Measurements from ENCODE around the gene NFE2L2.

The NFE2L2 gene

GRCh38 chr2:177239932-177240630, 24.4 kb downstream of the NFE2L2 start:
- H3K4me1 ChIP-seq = peaks cover 4% of the 10 kb centered on the region
- H3K27me3 ChIP-seq = no peaks in the 10 kb centered on the region
- no peaks in the 10 kb centered on the region for H3K9me3 ChIP-seq
- H3K4me3 ChIP-seq (ENCODE audit: low read depth, low read length) = no peak overlapping the region
- no peaks in the 10 kb centered on the region for H3K36me3 ChIP-seq
- no peak for DNase-seq
- TF ChIP-seq CTCF (IDR thresholded peaks at IDR 0.05; ENCODE audit: low read depth, low read length) = no peak

DNA sequence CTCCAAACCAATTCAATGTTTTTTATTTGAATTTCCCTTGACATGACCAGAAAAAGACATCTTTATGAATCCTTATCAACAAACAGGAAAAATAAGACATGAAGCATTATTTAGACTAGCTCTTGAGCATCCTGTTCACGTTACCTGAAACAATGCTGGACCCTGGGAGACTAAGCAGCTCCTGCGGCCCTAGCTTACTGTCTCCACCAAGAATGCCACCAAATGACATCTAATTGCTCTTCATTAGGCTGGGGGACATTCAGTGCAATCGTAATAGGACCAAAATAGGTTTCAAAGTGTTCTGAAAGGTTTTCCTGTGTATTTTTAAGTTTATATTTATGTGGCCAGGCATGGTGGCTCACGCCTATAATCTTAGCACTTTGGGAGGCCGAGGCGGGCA, 25.5 kb downstream of the NFE2L2 start:
- no peak for TF ChIP-seq CTCF (IDR thresholded peaks at IDR 0.05; ENCODE audit: low read depth, low read length)
- Histone ChIP-seq H3K4me1 (peaks cover 4% of the 10 kb centered on the region), H3K36me3 (no peaks in the 10 kb centered on the region)

GRCh38 chr2:177237932-177238331, 26.6 kb downstream of the NFE2L2 start:
- no peaks in the 10 kb centered on the region for H3K36me3 ChIP-seq
- H3K9me3 ChIP-seq = no peaks in the 10 kb centered on the region
- TF ChIP-seq CTCF (IDR thresholded peaks at IDR 0.05; ENCODE audit: low read depth, low read length) = no peak
- H3K4me3 ChIP-seq (ENCODE audit: low read depth, low read length) = no peak overlapping the region
- DNase-seq = no peak
- no peaks in the 10 kb centered on the region for H3K27me3 ChIP-seq
- peaks cover 4% of the 10 kb centered on the region for H3K4me1 ChIP-seq

More for the DNA sequence above, 25.5 kb downstream of the NFE2L2 start:
- Histone ChIP-seq H3K4me3 (ENCODE audit: low read depth, low read length) (no peak overlapping the region), H3K9me3 (no peaks in the 10 kb centered on the region), H3K27me3 (no peaks in the 10 kb centered on the region)
- DNase-seq = no peak

- H3K4me3 ChIP-seq (ENCODE audit: low read depth, low read length) = no peak overlapping the region
- no peaks in the 10 kb centered on the region for H3K4me1 ChIP-seq
- DNase-seq = no peak
- no peaks in the 10 kb centered on the region for H3K27me3 ChIP-seq
- no peaks in the 10 kb centered on the region for H3K9me3 ChIP-seq
- H3K36me3 ChIP-seq = peaks cover 14% of the 10 kb centered on the region
- no peak for TF ChIP-seq CTCF (IDR thresholded peaks at IDR 0.05; ENCODE audit: low read depth, low read length)
Observed at GRCh38 chr2:177235855-177236437, 28.6 kb downstream of the NFE2L2 start.

DNA sequence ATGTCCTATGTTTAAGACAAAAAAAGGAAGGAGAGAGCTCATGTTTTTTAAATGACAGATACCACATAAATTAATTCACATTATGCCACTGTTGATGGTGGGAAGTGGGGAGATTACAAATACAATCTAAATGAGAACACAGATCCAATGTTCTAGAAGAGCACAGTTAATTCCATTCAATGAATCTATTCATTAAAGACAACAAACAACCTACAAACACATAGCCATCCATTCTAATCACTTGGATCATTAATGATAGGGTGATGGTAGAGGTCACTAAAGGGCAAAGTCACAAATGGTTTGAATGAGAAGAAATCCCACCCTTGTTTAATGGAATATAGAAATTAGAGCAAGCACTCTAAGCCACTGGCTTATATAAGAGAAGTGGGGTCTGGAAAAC, 30.3 kb downstream of the NFE2L2 start:
- H3K9me3 ChIP-seq = no peaks in the 10 kb centered on the region
- no peaks in the 10 kb centered on the region for H3K27me3 ChIP-seq

More for the DNA sequence above, 30.3 kb downstream of the NFE2L2 start:
- no peak overlapping the region for H3K4me3 ChIP-seq (ENCODE audit: low read depth, low read length)
- peaks cover 19% of the 10 kb centered on the region for H3K36me3 ChIP-seq
- no peak for TF ChIP-seq CTCF (IDR thresholded peaks at IDR 0.05; ENCODE audit: low read depth, low read length)
- no peaks in the 10 kb centered on the region for H3K4me1 ChIP-seq
- no peak for DNase-seq
